ENCODE measurements around the gene ICAM2.

ICAM2 gene

GRCh38 chr17:64055183-64056142 lies 35.0 kb upstream of the ICAM2 start:
- no peak overlapping the region for H3K4me3 Mint-ChIP-seq
- peaks cover 83% of the 10 kb centered on the region for H3K4me1 Mint-ChIP-seq
- peaks cover 100% of the 10 kb centered on the region for H3K36me3 Mint-ChIP-seq
- H3K9me3 Mint-ChIP-seq: no peaks in the 10 kb centered on the region
- ATAC-seq (no peak), DNase-seq (ENCODE audit: low spot score in 2 of 2) (no peak)
- peak overlapping the region; percentile 90 for H3K27ac Mint-ChIP-seq

- no peak overlapping the region for H3K4me3 Mint-ChIP-seq
- H3K36me3 Mint-ChIP-seq: peaks cover 100% of the 10 kb centered on the region
- H3K9me3 Mint-ChIP-seq: no peaks in the 10 kb centered on the region
- H3K27ac Mint-ChIP-seq: no peak overlapping the region
- peaks cover 83% of the 10 kb centered on the region for H3K4me1 Mint-ChIP-seq
- ATAC-seq (no peak), DNase-seq (ENCODE audit: low spot score in 2 of 2) (no peak)
These were observed 33.9 kb upstream of the ICAM2 start for GRCh38 chr17:64054304-64054703.

- peak overlapping the region; percentile 91 for H3K27ac Mint-ChIP-seq
- ATAC-seq: no peak
- peaks cover 73% of the 10 kb centered on the region for H3K4me1 Mint-ChIP-seq
- H3K4me3 Mint-ChIP-seq: no peak overlapping the region
- H3K36me3 Mint-ChIP-seq: peaks cover 100% of the 10 kb centered on the region
- DNase-seq (ENCODE audit: low spot score in 2 of 2): no peak
- H3K9me3 Mint-ChIP-seq: no peaks in the 10 kb centered on the region
These were observed 32.7 kb upstream of the ICAM2 start for GRCh38 chr17:64053101-64053500.

GRCh38 chr17:64051153-64051552 lies 30.7 kb upstream of the ICAM2 start:
- peak; percentile 98 for ATAC-seq
- no peak for DNase-seq (ENCODE audit: low spot score in 2 of 2)
- H3K4me1 Mint-ChIP-seq: peaks cover 56% of the 10 kb centered on the region
- H3K27ac Mint-ChIP-seq: peak overlapping the region; percentile 91
- peaks cover 100% of the 10 kb centered on the region for H3K36me3 Mint-ChIP-seq
- H3K9me3 Mint-ChIP-seq: no peaks in the 10 kb centered on the region
- peak overlapping the region; percentile 47 for H3K4me3 Mint-ChIP-seq

- Mint-ChIP-seq H3K4me3 (no peak overlapping the region), H3K27ac (peak overlapping the region; percentile 58), H3K4me1 (peaks cover 55% of the 10 kb centered on the region), H3K9me3 (no peaks in the 10 kb centered on the region), H3K36me3 (peaks cover 100% of the 10 kb centered on the region)
- DNase-seq (ENCODE audit: low spot score in 2 of 2): no peak
- ATAC-seq: no peak
These were observed 28.4 kb upstream of the ICAM2 start for GRCh38 chr17:64048805-64049204.

GRCh38 chr17:64045176-64045575 lies 24.7 kb upstream of the ICAM2 start:
- peaks cover 47% of the 10 kb centered on the region for H3K4me1 Mint-ChIP-seq

GRCh38 chr17:64042700-64043485 lies 22.5 kb upstream of the ICAM2 start:
- Mint-ChIP-seq H3K4me1 (peaks cover 50% of the 10 kb centered on the region), H3K4me3 (no peak overlapping the region), H3K36me3 (peaks cover 100% of the 10 kb centered on the region), H3K9me3 (no peaks in the 10 kb centered on the region), H3K27ac (peak overlapping the region; percentile 87)
- no peak for DNase-seq (ENCODE audit: low spot score in 2 of 2)
- ATAC-seq: no peak

More at GRCh38 chr17:64045176-64045575, 24.7 kb upstream of the ICAM2 start:
- Mint-ChIP-seq H3K27ac (peak overlapping the region; percentile 80), H3K9me3 (no peaks in the 10 kb centered on the region), H3K36me3 (peaks cover 100% of the 10 kb centered on the region), H3K4me3 (no peak overlapping the region)
- ATAC-seq (no peak), DNase-seq (ENCODE audit: low spot score in 2 of 2) (no peak)

- H3K4me3 Mint-ChIP-seq: no peak overlapping the region
- H3K36me3 Mint-ChIP-seq: peaks cover 98% of the 10 kb centered on the region
- DNase-seq (ENCODE audit: low spot score in 2 of 2): no peak
- H3K4me1 Mint-ChIP-seq: peaks cover 51% of the 10 kb centered on the region
- H3K9me3 Mint-ChIP-seq: no peaks in the 10 kb centered on the region
- peak overlapping the region; percentile 87 for H3K27ac Mint-ChIP-seq
- ATAC-seq: peak; percentile 28
These were observed 21.5 kb upstream of the ICAM2 start for GRCh38 chr17:64041912-64042311.

- Mint-ChIP-seq H3K27ac (peak overlapping the region; percentile 87), H3K4me3 (no peak overlapping the region), H3K9me3 (no peaks in the 10 kb centered on the region), H3K36me3 (peaks cover 98% of the 10 kb centered on the region), H3K4me1 (peaks cover 44% of the 10 kb centered on the region)
- DNase-seq (ENCODE audit: low spot score in 2 of 2): no peak
- no peak for ATAC-seq
These were observed 19.8 kb upstream of the ICAM2 start for GRCh38 chr17:64040206-64040605.

- H3K9me3 Mint-ChIP-seq: no peaks in the 10 kb centered on the region
- peaks cover 88% of the 10 kb centered on the region for H3K36me3 Mint-ChIP-seq
These were observed 18.6 kb upstream of the ICAM2 start for GRCh38 chr17:64039106-64039400.

GRCh38 chr17:64038331-64039105 lies 18.1 kb upstream of the ICAM2 start:
- no peak for DNase-seq (ENCODE audit: low spot score in 2 of 2)
- H3K4me3 Mint-ChIP-seq: no peak overlapping the region
- peak overlapping the region; percentile 87 for H3K27ac Mint-ChIP-seq
- peaks cover 40% of the 10 kb centered on the region for H3K4me1 Mint-ChIP-seq
- H3K9me3 Mint-ChIP-seq: no peaks in the 10 kb centered on the region
- H3K36me3 Mint-ChIP-seq: peaks cover 88% of the 10 kb centered on the region
- ATAC-seq: no peak

More at GRCh38 chr17:64039106-64039400, 18.6 kb upstream of the ICAM2 start:
- Mint-ChIP-seq H3K4me3 (no peak overlapping the region), H3K4me1 (peaks cover 45% of the 10 kb centered on the region), H3K27ac (peak overlapping the region; percentile 87)
- ATAC-seq (no peak), DNase-seq (ENCODE audit: low spot score in 2 of 2) (no peak)

GRCh38 chr17:64037802-64038201 lies 17.4 kb upstream of the ICAM2 start:
- Mint-ChIP-seq H3K36me3 (peaks cover 87% of the 10 kb centered on the region), H3K4me1 (peaks cover 34% of the 10 kb centered on the region), H3K27ac (peak overlapping the region; percentile 87), H3K4me3 (no peak overlapping the region), H3K9me3 (no peaks in the 10 kb centered on the region)
- ATAC-seq (no peak), DNase-seq (ENCODE audit: low spot score in 2 of 2) (no peak)

GRCh38 chr17:64037180-64037579 lies 16.7 kb upstream of the ICAM2 start:
- Mint-ChIP-seq H3K4me1 (peaks cover 31% of the 10 kb centered on the region), H3K27ac (peak overlapping the region; percentile 80), H3K36me3 (peaks cover 81% of the 10 kb centered on the region), H3K4me3 (no peak overlapping the region), H3K9me3 (no peaks in the 10 kb centered on the region)
- DNase-seq (ENCODE audit: low spot score in 2 of 2) (no peak), ATAC-seq (no peak)

- no peak for DNase-seq (ENCODE audit: low spot score in 2 of 2)
- no peak for ATAC-seq
- Mint-ChIP-seq H3K36me3 (peaks cover 73% of the 10 kb centered on the region), H3K27ac (peak overlapping the region; percentile 80), H3K9me3 (no peaks in the 10 kb centered on the region), H3K4me3 (no peak overlapping the region), H3K4me1 (peaks cover 23% of the 10 kb centered on the region)
These were observed 15.9 kb upstream of the ICAM2 start for GRCh38 chr17:64036198-64036922.
